ENCODE data around the gene NIPAL3. TPM values are rescaled to one million over a fixed set of nuclear protein-coding genes. Genes with fewer than 3 reads are reported as not detected.
A peak's percentile ranks its signal among the peaks of the same experiment; 100 is the strongest.

NIPAL3 gene
- total RNA-seq, 6 donors from 2014 or later: 28.2 to 71.0 (median 46.6) TPM

GRCh38 chr1:24502709-24503058, 87.1 kb downstream of the NIPAL3 start, which contains the start of gene RCAN3:
RCAN3 (plus strand) TSS chr1:24502836; CDS start chr1:24514373, 11,537 bp downstream.
- H3K4me3 ChIP-seq: peak within 1 kb of the TSS; percentile 47 to 85 (median 74)
- WGBS, 2 donors: no CpG with 5 or more reads among the region's 53 CpGs
- H3K27me3 ChIP-seq: no peaks in the 10 kb centered on the region
- peak; percentile 91 to 98 for DNase-seq
- H3K27ac ChIP-seq: peak within 1 kb of the TSS; percentile 83 to 94 (median 88)
- no peak for TF ChIP-seq POLR2AphosphoS5 (IDR thresholded peaks at IDR 0.05)
- TF ChIP-seq EP300 (IDR thresholded peaks at IDR 0.05): no peak
- TF ChIP-seq POLR2A (IDR thresholded peaks at IDR 0.05): peak in 2 of 4 donors; percentile 2 to 50
- no peak for TF ChIP-seq CTCF (IDR thresholded peaks at IDR 0.05)
- peaks cover 0 to 28% (median 10%) of the 10 kb centered on the region in 4 donors for H3K4me1 ChIP-seq
- H3K36me3 ChIP-seq: no peaks in the 10 kb centered on the region
- H3K9me3 ChIP-seq: no peaks in the 10 kb centered on the region
- ATAC-seq (ENCODE audit: low FRiP score in 2 of 2): peak; percentile 94 to 96

- Histone ChIP-seq H3K36me3 (no peaks in the 10 kb centered on the region), H3K27me3 (no peaks in the 10 kb centered on the region), H3K4me3 (peak overlapping the region; percentile 47 to 85 (median 74)), H3K4me1 (peaks cover 0 to 28% (median 10%) of the 10 kb centered on the region in 4 donors), H3K9me3 (no peaks in the 10 kb centered on the region), H3K27ac (peak overlapping the region; percentile 83 to 94 (median 88))
- 5% methylated on average over 40 to 41 of the region's 53 CpGs for WGBS, 2 donors
- no peak for TF ChIP-seq EP300 (IDR thresholded peaks at IDR 0.05)
- TF ChIP-seq POLR2A (IDR thresholded peaks at IDR 0.05): no peak
- TF ChIP-seq CTCF (IDR thresholded peaks at IDR 0.05): no peak
- no peak for TF ChIP-seq POLR2AphosphoS5 (IDR thresholded peaks at IDR 0.05)
- ATAC-seq (ENCODE audit: low FRiP score in 2 of 2): no peak
- no peak for DNase-seq
Observed at GRCh38 chr1:24503059-24503751, 87.6 kb downstream of the NIPAL3 start.

GRCh38 chr1:24503870-24504523, 88.4 kb downstream of the NIPAL3 start:
- Histone ChIP-seq H3K4me3 (peak overlapping the region in 3 of 4 donors; percentile 70 to 85 (median 78)), H3K4me1 (peaks cover 0 to 28% (median 10%) of the 10 kb centered on the region in 4 donors), H3K27ac (peak overlapping the region in 2 of 4 donors; percentile 33 to 94), H3K36me3 (no peaks in the 10 kb centered on the region), H3K27me3 (no peaks in the 10 kb centered on the region), H3K9me3 (no peaks in the 10 kb centered on the region)
- no peak for TF ChIP-seq EP300 (IDR thresholded peaks at IDR 0.05)
- TF ChIP-seq POLR2AphosphoS5 (IDR thresholded peaks at IDR 0.05): no peak
- no peak for TF ChIP-seq POLR2A (IDR thresholded peaks at IDR 0.05)
- TF ChIP-seq CTCF (IDR thresholded peaks at IDR 0.05): no peak
- no peak for ATAC-seq (ENCODE audit: low FRiP score in 2 of 2)
- WGBS, 2 donors: 69 to 73% methylated on average over 7 of the region's 7 CpGs
- no peak for DNase-seq

GRCh38 chr1:24504560-24504959, 89.0 kb downstream of the NIPAL3 start:
- ATAC-seq (ENCODE audit: low FRiP score in 2 of 2): no peak
- H3K27ac ChIP-seq: peak overlapping the region in 1 of 4 donors; percentile 94
- peaks cover 0 to 28% (median 10%) of the 10 kb centered on the region in 4 donors for H3K4me1 ChIP-seq
- no peaks in the 10 kb centered on the region for H3K36me3 ChIP-seq
- TF ChIP-seq POLR2AphosphoS5 (IDR thresholded peaks at IDR 0.05) (no peak), EP300 (IDR thresholded peaks at IDR 0.05) (no peak), POLR2A (IDR thresholded peaks at IDR 0.05) (no peak), CTCF (IDR thresholded peaks at IDR 0.05) (no peak)
- no peak for DNase-seq
- H3K4me3 ChIP-seq: peak overlapping the region in 1 of 4 donors; percentile 70
- no peaks in the 10 kb centered on the region for H3K27me3 ChIP-seq
- no peaks in the 10 kb centered on the region for H3K9me3 ChIP-seq
- WGBS, 2 donors: 93 to 95% methylated on average over 4 of the region's 4 CpGs
